ENCODE results near the gene UNC13A. TPM values are rescaled to one million over a fixed set of nuclear protein-coding genes. Genes with fewer than 3 reads are reported as not detected.
A peak's percentile ranks its signal among the peaks of the same experiment; 100 is the strongest.

The UNC13A gene
- polyA plus RNA-seq, 1 of the 3 experiments (the other 2 are of a cell fraction) = 0.38 TPM

GRCh38 chr19:17726964-17727773 lies 39.0 kb upstream of the UNC13A start (continued):
- TF ChIP-seq MAX (IDR thresholded peaks at IDR 0.05; ENCODE audit: low read depth) (no peak), JUND (IDR thresholded peaks at IDR 0.05) (no peak)

DNA sequence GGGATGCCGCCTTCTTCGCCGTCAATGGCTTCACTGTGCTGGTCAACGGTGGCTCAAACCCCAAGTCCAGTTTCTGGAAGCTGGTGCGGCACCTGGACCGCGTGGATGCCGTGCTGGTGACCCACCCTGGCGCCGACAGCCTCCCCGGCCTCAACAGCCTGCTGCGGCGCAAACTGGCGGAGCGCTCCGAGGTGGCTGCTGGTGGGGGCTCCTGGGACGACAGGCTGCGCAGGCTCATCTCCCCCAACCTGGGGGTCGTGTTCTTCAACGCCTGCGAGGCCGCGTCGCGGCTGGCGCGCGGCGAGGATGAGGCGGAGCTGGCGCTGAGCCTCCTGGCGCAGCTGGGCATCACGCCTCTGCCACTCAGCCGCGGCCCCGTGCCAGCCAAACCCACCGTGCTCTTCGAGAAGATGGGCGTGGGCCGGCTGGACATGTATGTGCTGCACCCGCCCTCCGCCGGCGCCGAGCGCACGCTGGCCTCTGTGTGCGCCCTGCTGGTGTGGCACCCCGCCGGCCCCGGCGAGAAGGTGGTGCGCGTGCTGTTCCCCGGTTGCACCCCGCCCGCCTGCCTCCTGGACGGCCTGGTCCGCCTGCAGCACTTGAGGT lies 38.1 kb upstream of the UNC13A start:
- H3K9me3 ChIP-seq = no peaks in the 10 kb centered on the region
- no peak overlapping the region for H3K4me2 ChIP-seq
- H3K27me3 ChIP-seq (ENCODE audit: insufficient read depth) = no peaks in the 10 kb centered on the region
- peaks cover 46% of the 10 kb centered on the region for H3K79me2 ChIP-seq (ENCODE audit: insufficient read depth)
- peaks cover 35% of the 10 kb centered on the region for H4K20me1 ChIP-seq (ENCODE audit: insufficient read depth)
- H3K27ac ChIP-seq (ENCODE audit: low read depth in 2 of 2, low read length in 1 of 2) = no peak overlapping the region
- no peak overlapping the region for H2AFZ ChIP-seq (ENCODE audit: low read depth)
- H3K9ac ChIP-seq = no peak overlapping the region
- peaks cover 3% of the 10 kb centered on the region for H3F3A ChIP-seq (replicated peaks; ENCODE audit: insufficient read depth)
- no peak overlapping the region for H3K4me3 ChIP-seq (ENCODE audit: low read depth in 2 of 2, low read length in 1 of 2)
- peaks cover 38 to 40% of the 10 kb centered on the region in 2 experiments for H3K36me3 ChIP-seq (replicated peaks in 1 of 2; ENCODE audit: control insufficient read depth in 1 of 2, insufficient read depth in 2 of 2, low read length in 1 of 2)
- DNase-seq = no peak
- ChIA-PET CTCF (interaction anchor here (0.7 to 1.6 kb wide), 8 partner anchors 9 to 128 kb away, joined by 3 to 6 read pairs (median 3); no protein-coding TSS in a partner anchor), POLR2A (interaction anchor here (0.9 kb wide), 1 partner anchor 120 kb away, joined by 3 read pairs; no protein-coding TSS in a partner anchor)
- peaks cover 0 to 11% of the 10 kb centered on the region in 2 experiments; a peak in 1 of 4 replicates for H3K4me1 ChIP-seq (ENCODE audit: control insufficient read depth in 1 of 2, insufficient read depth in 2 of 2, low read depth in 1 of 2, low read length in 1 of 2)
- TF ChIP-seq GABPA (IDR thresholded peaks at IDR 0.05; ENCODE audit: low read depth) = no peak
- no peaks in the 10 kb centered on the region for H3K9me2 ChIP-seq
- WGBS (ENCODE audit: low lambda C conversion rate) = 95% methylated on average over 12 of the region's 59 CpGs

DNA sequence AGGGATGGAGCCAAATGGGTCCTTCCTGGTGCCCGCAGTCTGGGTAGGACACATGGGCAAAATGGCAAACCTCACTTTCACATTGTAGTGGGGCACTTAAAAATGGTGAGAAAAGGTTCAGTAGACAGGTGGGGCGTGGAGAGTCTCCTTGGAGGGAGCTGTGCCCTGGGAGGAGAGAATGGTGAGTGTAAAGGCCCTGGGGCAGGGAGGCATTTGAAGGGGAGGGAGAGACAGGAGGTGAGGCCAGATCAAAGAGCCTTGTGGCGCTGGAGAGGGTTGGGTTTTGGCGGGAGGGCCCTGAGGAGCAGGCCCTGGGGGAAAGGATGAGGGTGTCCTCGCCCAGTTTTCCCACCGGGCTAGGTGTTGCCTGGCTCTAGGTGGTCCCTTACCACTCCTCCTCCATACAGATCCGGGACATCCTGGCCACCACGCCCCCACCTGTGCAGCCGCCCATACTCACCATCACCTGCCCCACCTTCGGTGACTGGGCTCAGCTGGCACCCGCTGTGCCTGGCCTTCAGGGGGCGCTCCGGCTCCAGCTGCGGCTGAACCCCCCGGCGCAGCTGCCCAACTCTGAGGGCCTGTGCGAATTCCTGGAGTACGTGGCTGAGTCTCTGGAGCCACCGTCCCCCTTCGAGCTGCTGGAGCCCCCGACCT lies 37.4 kb upstream of the UNC13A start:
- Histone ChIP-seq H3K27me3 (ENCODE audit: insufficient read depth) (no peaks in the 10 kb centered on the region), H3K27ac (ENCODE audit: low read depth in 2 of 2, low read length in 1 of 2) (no peak overlapping the region), H3K4me1 (ENCODE audit: control insufficient read depth in 1 of 2, insufficient read depth in 2 of 2, low read depth in 1 of 2, low read length in 1 of 2) (peaks cover 6 to 18% of the 10 kb centered on the region in 2 experiments; a peak in 2 of 4 replicates), H4K20me1 (ENCODE audit: insufficient read depth) (peaks cover 39% of the 10 kb centered on the region), H3K36me3 (replicated peaks in 1 of 2; ENCODE audit: control insufficient read depth in 1 of 2, insufficient read depth in 2 of 2, low read length in 1 of 2) (peaks cover 33 to 36% of the 10 kb centered on the region in 2 experiments), H3F3A (replicated peaks; ENCODE audit: insufficient read depth) (peaks cover 3% of the 10 kb centered on the region), H3K9me2 (no peaks in the 10 kb centered on the region), H3K4me2 (no peak overlapping the region), H3K9me3 (no peaks in the 10 kb centered on the region), H3K9ac (no peak overlapping the region), H2AFZ (ENCODE audit: low read depth) (no peak overlapping the region), H3K79me2 (ENCODE audit: insufficient read depth) (peaks cover 46% of the 10 kb centered on the region), H3K4me3 (ENCODE audit: low read depth in 2 of 2, low read length in 1 of 2) (no peak overlapping the region)
- WGBS (ENCODE audit: low lambda C conversion rate) = 93% methylated on average over 5 of the region's 21 CpGs
- CTCF ChIA-PET = interaction anchor here (0.7 to 1.6 kb wide), 10 partner anchors 9 to 129 kb away, joined by 3 to 6 read pairs (median 3); no protein-coding TSS in a partner anchor
- peak; percentile 67 for DNase-seq
- POLR2A ChIA-PET = interaction anchor here (0.9 kb wide), 1 partner anchor 119 kb away, joined by 3 read pairs; no protein-coding TSS in a partner anchor
- TF ChIP-seq TAF1 (IDR thresholded peaks at IDR 0.05; ENCODE audit: borderline replicate concordance, low read depth, low read length) (no peak), RAD21 (IDR thresholded peaks at IDR 0.05; ENCODE audit: low read length) (peak; percentile 38), MEF2A (IDR thresholded peaks at IDR 0.05; ENCODE audit: borderline replicate concordance, low read depth) (no peak), PBX3 (IDR thresholded peaks at IDR 0.05) (no peak), NRF1 (IDR thresholded peaks at IDR 0.05; ENCODE audit: low read depth, low read length) (no peak), TCF12 (IDR thresholded peaks at IDR 0.05) (no peak), FOXM1 (IDR thresholded peaks at IDR 0.05; ENCODE audit: low read depth) (no peak), GATA2 (CRISPR knock-in tag; IDR thresholded peaks at IDR 0.05) (no peak), REST (IDR thresholded peaks at IDR 0.05; ENCODE audit: low read depth, low read length) (no peak), FOXJ3 (CRISPR knock-in tag; IDR thresholded peaks at IDR 0.05) (no peak), POLR2AphosphoS5 (IDR thresholded peaks at IDR 0.05; ENCODE audit: low read depth, low read length) (no peak), YY1 (IDR thresholded peaks at IDR 0.05; ENCODE audit: low read depth) (no peak), NFIC (IDR thresholded peaks at IDR 0.05; ENCODE audit: borderline replicate concordance) (no peak)
- TF ChIP-seq, protein P1, sequence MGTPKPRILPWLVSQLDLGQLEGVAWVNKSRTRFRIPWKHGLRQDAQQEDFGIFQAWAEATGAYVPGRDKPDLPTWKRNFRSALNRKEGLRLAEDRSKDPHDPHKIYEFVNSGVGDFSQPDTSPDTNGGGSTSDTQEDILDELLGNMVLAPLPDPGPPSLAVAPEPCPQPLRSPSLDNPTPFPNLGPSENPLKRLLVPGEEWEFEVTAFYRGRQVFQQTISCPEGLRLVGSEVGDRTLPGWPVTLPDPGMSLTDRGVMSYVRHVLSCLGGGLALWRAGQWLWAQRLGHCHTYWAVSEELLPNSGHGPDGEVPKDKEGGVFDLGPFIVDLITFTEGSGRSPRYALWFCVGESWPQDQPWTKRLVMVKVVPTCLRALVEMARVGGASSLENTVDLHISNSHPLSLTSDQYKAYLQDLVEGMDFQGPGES (IDR thresholded peaks at IDR 0.05; ENCODE audit: low read depth, low read length) = no peak
